MM.1S (cell line): ENCODE data around the gene TMED3.

Experiments
- DNase-seq: peaks from one replicate; pipeline ENCODE4 v3.0.0-alpha.2; 2015
- H2AFZ ChIP-seq: fragments of 300-600 bp; sonication (generic); 2 replicates; pipeline ENCODE4 v1.6.0; 2016; ENCODE audit warnings: antibody characterized with exemption, low read length
- H3F3A ChIP-seq: fragments of 300-600 bp; sonication (generic); 2 replicates; pipeline ENCODE4 v1.6.1; 2016; ENCODE audit warnings: mild to moderate bottlenecking, antibody characterized with exemption, low read length, moderate library complexity, mixed read lengths; ENCODE audit not compliant: insufficient read depth
- H3K27ac ChIP-seq: fragments of 300-600 bp; sonication (generic); 2 replicates; pipeline ENCODE4 v1.5.1; 2016; ENCODE audit warnings: mild to moderate bottlenecking, low read length
- H3K27me3 ChIP-seq: fragments of 300-600 bp; sonication (generic); replicated peaks from 2 replicates; pipeline ENCODE4 v1.6.0; 2016; ENCODE audit warnings: low read length; ENCODE audit not compliant: insufficient read depth
- H3K36me3 ChIP-seq: fragments of 300-600 bp; sonication (generic); replicated peaks from 2 replicates; pipeline ENCODE4 v1.6.1; 2016; ENCODE audit warnings: mild to moderate bottlenecking, low read length, mixed read lengths; ENCODE audit not compliant: insufficient read depth
- H3K4me1 ChIP-seq: fragments of 300-600 bp; sonication (generic); 2 replicates; pipeline ENCODE4 v1.6.1; 2016; ENCODE audit warnings: low read length, mixed read lengths
- H3K4me2 ChIP-seq: fragments of 300-600 bp; sonication (generic); 2 replicates; pipeline ENCODE4 v1.6.0; 2016; ENCODE audit warnings: low read depth, low read length
- H3K4me3 ChIP-seq: fragments of 300-600 bp; sonication (generic); 2 replicates; pipeline ENCODE4 v1.5.1; 2016; ENCODE audit warnings: low read length, mixed read lengths
- H3K79me2 ChIP-seq: fragments of 300-600 bp; sonication (generic); 2 replicates; pipeline ENCODE4 v1.6.1; 2016; ENCODE audit warnings: mixed run types, low read length, mixed read lengths
- H3K9ac ChIP-seq: fragments of 300-600 bp; sonication (generic); 2 replicates; pipeline ENCODE4 v1.6.1; 2016; ENCODE audit warnings: low read length, mixed read lengths
- H3K9me2 ChIP-seq: fragments of 300-600 bp; sonication (generic); replicated peaks from 2 replicates; pipeline ENCODE4 v1.6.1; 2016; ENCODE audit warnings: mild to moderate bottlenecking, low read length, mixed read lengths; ENCODE audit not compliant: insufficient read depth
- H3K9me3 ChIP-seq: fragments of 300-600 bp; sonication (generic); replicated peaks from 2 replicates; pipeline ENCODE4 v1.6.1; 2016; ENCODE audit warnings: mild to moderate bottlenecking, low read length, mixed read lengths; ENCODE audit not compliant: insufficient read depth
- H4K20me1 ChIP-seq: fragments of 300-600 bp; sonication (generic); 2 replicates; pipeline ENCODE4 v1.6.1; 2016; ENCODE audit warnings: mild to moderate bottlenecking, low read length, moderate library complexity, mixed read lengths; ENCODE audit not compliant: insufficient read depth
- EZH2 ChIP-seq: fragments of 300-600 bp; sonication (generic); optimal IDR thresholded peaks from 2 replicates; pipeline ENCODE3; 2017; ENCODE audit warnings: low read depth, mild to moderate bottlenecking, antibody characterized with exemption, low read length, mixed read lengths
- EZH2phosphoT487 ChIP-seq: fragments of 300-600 bp; sonication (generic); IDR thresholded peaks from 2 replicates; pipeline ENCODE4 v1.6.1; 2018; ENCODE audit warnings: antibody characterized with exemption, low read length
- TF ChIP-seq, protein P1 (sequence below): fragments of 300-600 bp; sonication (generic); IDR thresholded peaks from 2 replicates; pipeline ENCODE4 v1.5.1; 2016; ENCODE audit warnings: antibody characterized with exemption, low read length, mixed read lengths

TMED3 gene

DNA sequence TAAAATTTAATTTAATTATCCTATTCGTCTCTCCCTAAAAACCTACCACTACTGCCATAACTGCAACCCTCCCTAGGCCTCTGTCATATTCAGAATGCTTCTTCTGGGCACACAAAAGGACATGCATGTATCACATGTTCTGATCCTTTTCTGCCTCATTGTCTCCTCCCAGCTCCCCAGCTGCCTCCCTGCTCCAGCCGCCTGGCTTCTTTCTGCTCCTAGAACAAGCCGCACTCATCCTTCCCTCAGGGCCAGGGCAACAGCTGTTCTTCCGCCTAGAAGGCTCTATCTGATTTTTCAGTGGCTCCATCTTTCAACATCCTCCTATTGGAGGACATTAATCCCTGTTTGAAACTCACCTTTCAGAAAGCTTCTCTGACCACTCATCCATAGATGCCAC lies 38.6 kb downstream of the TMED3 start:
- H3K4me1 ChIP-seq, result no peaks in the 10 kb centered on the region
- no peak for DNase-seq
- no peak overlapping the region for H2AFZ ChIP-seq
- H3K9me3 ChIP-seq, result no peaks in the 10 kb centered on the region
- H3K4me2 ChIP-seq, result no peak overlapping the region
- H3F3A ChIP-seq, result no peaks in the 10 kb centered on the region
- TF ChIP-seq EZH2phosphoT487, result no peak
- TF ChIP-seq, protein P1, sequence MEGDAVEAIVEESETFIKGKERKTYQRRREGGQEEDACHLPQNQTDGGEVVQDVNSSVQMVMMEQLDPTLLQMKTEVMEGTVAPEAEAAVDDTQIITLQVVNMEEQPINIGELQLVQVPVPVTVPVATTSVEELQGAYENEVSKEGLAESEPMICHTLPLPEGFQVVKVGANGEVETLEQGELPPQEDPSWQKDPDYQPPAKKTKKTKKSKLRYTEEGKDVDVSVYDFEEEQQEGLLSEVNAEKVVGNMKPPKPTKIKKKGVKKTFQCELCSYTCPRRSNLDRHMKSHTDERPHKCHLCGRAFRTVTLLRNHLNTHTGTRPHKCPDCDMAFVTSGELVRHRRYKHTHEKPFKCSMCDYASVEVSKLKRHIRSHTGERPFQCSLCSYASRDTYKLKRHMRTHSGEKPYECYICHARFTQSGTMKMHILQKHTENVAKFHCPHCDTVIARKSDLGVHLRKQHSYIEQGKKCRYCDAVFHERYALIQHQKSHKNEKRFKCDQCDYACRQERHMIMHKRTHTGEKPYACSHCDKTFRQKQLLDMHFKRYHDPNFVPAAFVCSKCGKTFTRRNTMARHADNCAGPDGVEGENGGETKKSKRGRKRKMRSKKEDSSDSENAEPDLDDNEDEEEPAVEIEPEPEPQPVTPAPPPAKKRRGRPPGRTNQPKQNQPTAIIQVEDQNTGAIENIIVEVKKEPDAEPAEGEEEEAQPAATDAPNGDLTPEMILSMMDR, result no peak
- no peak for TF ChIP-seq EZH2
- H3K4me3 ChIP-seq, result no peak overlapping the region
- H3K27me3 ChIP-seq, result no peaks in the 10 kb centered on the region
- H3K9me2 ChIP-seq, result no peaks in the 10 kb centered on the region
- 0 out of 2 replicates have a peak, but pooled peaks cover 3% of the 10 kb centered on the region for H4K20me1 ChIP-seq
- H3K9ac ChIP-seq, result no peak overlapping the region
- no peaks in the 10 kb centered on the region for H3K79me2 ChIP-seq
- H3K27ac ChIP-seq, result no peak overlapping the region
- no peaks in the 10 kb centered on the region for H3K36me3 ChIP-seq

DNA sequence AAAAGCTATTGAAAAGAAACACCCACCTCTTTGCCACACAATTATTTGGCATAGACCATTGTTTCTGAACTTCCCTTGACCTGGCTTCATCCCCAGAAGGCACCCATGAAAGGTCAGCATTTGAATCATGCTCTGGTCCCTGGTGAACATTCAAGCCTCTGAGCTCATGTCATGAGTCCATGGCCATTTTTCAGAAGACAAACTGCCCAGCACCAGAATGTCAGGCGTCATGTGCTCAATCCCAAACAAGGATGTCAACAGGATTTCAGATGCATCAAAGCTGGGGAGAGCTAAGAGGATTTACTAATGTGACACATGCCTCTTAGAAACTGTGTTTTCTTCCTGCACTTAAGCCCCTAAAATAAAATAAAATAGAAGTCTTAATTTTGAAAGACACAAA lies 41.3 kb downstream of the TMED3 start:
- H3K9me3 ChIP-seq, result no peaks in the 10 kb centered on the region
- no peaks in the 10 kb centered on the region for H3K4me1 ChIP-seq
- H3K79me2 ChIP-seq, result no peaks in the 10 kb centered on the region
- H3K27ac ChIP-seq, result no peak overlapping the region
- no peaks in the 10 kb centered on the region for H3K36me3 ChIP-seq
- no peak overlapping the region for H3K9ac ChIP-seq
- TF ChIP-seq EZH2 (no peak), EZH2phosphoT487 (no peak)
- TF ChIP-seq, protein P1, result no peak
- no peaks in the 10 kb centered on the region for H3K9me2 ChIP-seq
- no peaks in the 10 kb centered on the region for H3F3A ChIP-seq
- no peak overlapping the region for H2AFZ ChIP-seq
- H3K4me3 ChIP-seq, result no peak overlapping the region
- no peaks in the 10 kb centered on the region for H3K27me3 ChIP-seq
- 0 out of 2 replicates have a peak, but pooled peaks cover 3% of the 10 kb centered on the region for H4K20me1 ChIP-seq
- no peak for DNase-seq
- no peak overlapping the region for H3K4me2 ChIP-seq

DNA sequence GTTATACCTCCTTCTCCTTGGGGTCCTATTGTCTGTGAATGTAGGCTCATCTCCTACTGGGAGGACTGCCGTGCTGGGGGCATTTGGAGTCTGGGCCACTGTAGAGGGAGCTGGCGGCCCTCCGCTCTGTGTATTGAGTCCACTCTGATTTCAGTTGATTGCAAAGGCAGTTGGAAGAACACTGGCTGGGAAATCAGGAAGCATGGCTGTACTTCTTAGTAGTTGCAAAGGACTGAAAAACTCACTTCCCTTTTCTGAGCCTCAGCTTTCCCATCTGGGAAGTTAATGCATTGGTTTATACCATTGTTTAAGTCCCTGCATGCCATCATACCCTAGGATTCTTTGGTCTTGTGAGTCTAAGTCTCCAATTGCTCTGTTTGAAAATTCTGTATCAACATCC lies 46.7 kb downstream of the TMED3 start:
- Histone ChIP-seq H3K9me2 (no peaks in the 10 kb centered on the region), H3K27ac (no peak overlapping the region), H3K36me3 (no peaks in the 10 kb centered on the region), H4K20me1 (no peaks in the 10 kb centered on the region), H3F3A (no peaks in the 10 kb centered on the region), H3K4me1 (no peaks in the 10 kb centered on the region), H3K4me3 (no peak overlapping the region), H3K9me3 (no peaks in the 10 kb centered on the region), H3K79me2 (no peaks in the 10 kb centered on the region), H3K27me3 (no peaks in the 10 kb centered on the region), H2AFZ (no peak overlapping the region), H3K9ac (no peak overlapping the region), H3K4me2 (no peak overlapping the region)
- no peak for DNase-seq
- TF ChIP-seq, protein P1, result no peak
- TF ChIP-seq EZH2phosphoT487 (no peak), EZH2 (no peak)
